IMR-90 (cell line): ENCODE data around the gene SYNGR2. TPM values are rescaled to one million over a fixed set of nuclear protein-coding genes. Genes with fewer than 3 reads are reported as not detected.

ENCODE experiments used
- ATAC-seq: fragments of 200-7000 bp; cut with Tn5 transposase; 2 replicates; pipeline ENCODE4 v1.9.1; 2020; ENCODE audit warnings: low read depth, mild to moderate bottlenecking, moderate library complexity
- BruUV-seq: library from RNA; stranded (reverse); fragments of 400-500 nt; replicated peaks from 2 replicates; lab custom pipeline; 2021; lab: Mats Ljungman, UMichigan
- CTCF ChIA-PET: fragments of 300-600 bp; formaldehyde crosslinking; extraction: SDS; loops from one replicate; lab custom pipeline; 2021; ENCODE audit warnings: antibody characterized with exemption; lab: Yijun Ruan, JAX
- POLR2A ChIA-PET: fragments of 300-600 bp; sonication (Branson Sonifier 250); formaldehyde crosslinking; loops from one replicate; lab custom pipeline; 2022; ENCODE audit warnings: antibody characterized with exemption; ENCODE audit not compliant: unreplicated experiment; lab: Charles Lee
- DNase-seq: peaks from one replicate; pipeline ENCODE4 v3.0.0; 2013
- H2AFZ ChIP-seq: replicated peaks from 2 replicates; pipeline ENCODE3; 2013; ENCODE audit warnings: low read length, mild to moderate bottlenecking; ENCODE audit not compliant: poor library complexity
- H2AK5ac ChIP-seq: 2 replicates; pipeline ENCODE4 v1.6.1; 2013; ENCODE audit warnings: low read depth, low read length, inconsistent platforms
- H2AK9ac ChIP-seq: replicated peaks from 2 replicates; pipeline ENCODE3; 2013; ENCODE audit warnings: mild to moderate bottlenecking, low read depth, low read length, moderate library complexity; ENCODE audit not compliant: poor library complexity
- H2BK120ac ChIP-seq: 2 replicates; pipeline ENCODE4 v1.6.1; 2013; ENCODE audit warnings: low read depth, low read length, inconsistent platforms
- H2BK15ac ChIP-seq: 3 replicates; pipeline ENCODE4 v1.6.1; 2013; ENCODE audit warnings: low read depth, low read length, inconsistent platforms
- H2BK20ac ChIP-seq: 2 replicates; pipeline ENCODE4 v1.6.1; 2013; ENCODE audit warnings: low read depth, mild to moderate bottlenecking, inconsistent platforms, low read length, moderate library complexity
- H2BK5ac ChIP-seq: 2 replicates; pipeline ENCODE4 v1.6.1; 2013; ENCODE audit warnings: mild to moderate bottlenecking, low read depth, low read length, inconsistent platforms; ENCODE audit not compliant: poor library complexity, severe bottlenecking
- H3K14ac ChIP-seq: replicated peaks from 2 replicates; pipeline ENCODE4 v1.6.1; 2013; ENCODE audit warnings: low read depth, low read length, inconsistent platforms
- H3K18ac ChIP-seq: 2 replicates; pipeline ENCODE4 v1.6.1; 2013; ENCODE audit warnings: low read depth, low read length, control low read depth
- H3K23ac ChIP-seq: 2 replicates; pipeline ENCODE4 v1.6.1; 2013; ENCODE audit warnings: low read depth, low read length, inconsistent platforms
- H3K27ac ChIP-seq: 2 replicates; pipeline ENCODE4 v1.5.1; 2013; ENCODE audit warnings: mild to moderate bottlenecking, control low read depth, low read length; ENCODE audit not compliant: insufficient read depth
- H3K27me3 ChIP-seq: 2 replicates; pipeline ENCODE4 v1.6.1; 2013; ENCODE audit warnings: low read length; ENCODE audit not compliant: control insufficient read depth, insufficient read depth
- H3K36me3 ChIP-seq: 2 replicates; pipeline ENCODE4 v1.6.1; 2013; ENCODE audit warnings: low read length, mixed read lengths; ENCODE audit not compliant: control insufficient read depth, insufficient read depth
- H3K4ac ChIP-seq: 2 replicates; pipeline ENCODE4 v1.6.1; 2013; ENCODE audit warnings: low read depth, low read length, inconsistent platforms
- H3K4me1 ChIP-seq: 2 replicates; pipeline ENCODE4 v1.6.1; 2013; ENCODE audit warnings: low read length, mixed read lengths; ENCODE audit not compliant: control insufficient read depth, insufficient read depth
- H3K4me2 ChIP-seq: 2 replicates; pipeline ENCODE4 v1.6.1; 2013; ENCODE audit warnings: low read depth, mild to moderate bottlenecking, control low read depth, low read length, moderate library complexity
- H3K4me3 ChIP-seq: 2 replicates; pipeline ENCODE4 v1.5.1; 2013; ENCODE audit warnings: low read depth, mild to moderate bottlenecking, control low read depth, low read length, moderate library complexity; ENCODE audit not compliant: insufficient read depth
- H3K56ac ChIP-seq: 2 replicates; pipeline ENCODE4 v1.6.1; 2013; ENCODE audit warnings: low read length, inconsistent platforms; ENCODE audit not compliant: insufficient read depth; ENCODE audit errors: extremely low read depth
- H3K79me1 ChIP-seq, 2 experiments: 2 replicates each; pipeline ENCODE4 v1.6.1; 2013; ENCODE audit warnings: low read length in 2 of 2, inconsistent platforms in 1 of 2, low read depth in 1 of 2
- H3K9ac ChIP-seq: 2 replicates; pipeline ENCODE4 v1.6.1; 2013; ENCODE audit warnings: low read depth, low read length, control low read depth
- H3K9me1 ChIP-seq: 2 replicates; pipeline ENCODE4 v1.6.1; 2013; ENCODE audit warnings: low read length, inconsistent platforms; ENCODE audit not compliant: insufficient read depth
- H3K9me3 ChIP-seq: 2 replicates; pipeline ENCODE4 v1.6.1; 2013; ENCODE audit warnings: low read length; ENCODE audit not compliant: control insufficient read depth, insufficient read depth
- H4K20me1 ChIP-seq: 2 replicates; pipeline ENCODE4 v1.6.1; 2013; ENCODE audit warnings: low read length, inconsistent platforms; ENCODE audit not compliant: insufficient read depth
- H4K5ac ChIP-seq: 2 replicates; pipeline ENCODE4 v1.6.1; 2013; ENCODE audit warnings: mild to moderate bottlenecking, low read depth, low read length, control low read depth
- H4K8ac ChIP-seq, 2 experiments: 2 replicates each; pipeline ENCODE4 v1.6.1; 2013; ENCODE audit warnings: low read depth in 2 of 2, low read length in 2 of 2, control low read depth in 1 of 2, inconsistent platforms in 1 of 2
- H4K91ac ChIP-seq: 2 replicates; pipeline ENCODE4 v1.6.1; 2013; ENCODE audit warnings: low read depth, low read length, inconsistent platforms; ENCODE audit not compliant: insufficient read depth
- CEBPB ChIP-seq: IDR thresholded peaks from 2 replicates; pipeline ENCODE4 v1.6.1; 2012; ENCODE audit warnings: low read depth, low read length, improper control_type of control experiment
- FOS ChIP-seq: fragments of 150-350 bp; IDR thresholded peaks from 2 replicates; pipeline ENCODE4 v1.6.1; 2016; ENCODE audit warnings: low read depth, low read length
- MAFK ChIP-seq: IDR thresholded peaks from 2 replicates; pipeline ENCODE4 v1.6.1; 2012; ENCODE audit warnings: low read depth, low read length, improper control_type of control experiment
- MAZ ChIP-seq: IDR thresholded peaks from 2 replicates; pipeline ENCODE4 v1.6.1; 2012; ENCODE audit warnings: low read depth, mild to moderate bottlenecking, low read length, improper control_type of control experiment, moderate library complexity, borderline replicate concordance
- MXI1 ChIP-seq: IDR thresholded peaks from 2 replicates; pipeline ENCODE4 v1.6.1; 2012; ENCODE audit warnings: low read depth, mild to moderate bottlenecking, low read length, moderate library complexity, borderline replicate concordance
- POLR2A ChIP-seq: IDR thresholded peaks from 2 replicates; pipeline ENCODE4 v1.6.1; 2012; ENCODE audit warnings: mild to moderate bottlenecking, low read depth, low read length
- RAD21 ChIP-seq: IDR thresholded peaks from 2 replicates; pipeline ENCODE4 v1.6.1; 2012; ENCODE audit warnings: low read length, improper control_type of control experiment
- RFX5 ChIP-seq: IDR thresholded peaks from 2 replicates; pipeline ENCODE4 v1.8.0; 2012; ENCODE audit warnings: low read depth, mild to moderate bottlenecking, low read length, moderate library complexity
- SMC3 ChIP-seq: fragments of 150-350 bp; IDR thresholded peaks from 2 replicates; pipeline ENCODE4 v1.6.1; 2016; ENCODE audit warnings: low read depth, mild to moderate bottlenecking, antibody characterized with exemption, low read length, moderate library complexity
- WGBS, 2 experiments: methylation state at CpG; one replicate each; pipeline versions ENCODE4 v1.1.5 to v1.1.7; 2013; ENCODE audit warnings: missing lambda C conversion rate in 2 of 2; ENCODE audit not compliant: insufficient read length in 1 of 2; ENCODE audit errors: extremely low coverage in 2 of 2; 5-methylcytosine and 5-hydroxymethylcytosine counted together
- dilution Hi-C: fragments of 300-500 bp; cut with HindIII; formaldehyde crosslinking; loops from one replicate; pipeline ENCODE4 v1.14.3; 2018; ENCODE audit warnings: low sequenced_read_pairs; ENCODE audit not compliant: unreplicated experiment
- in situ Hi-C: fragments of 300-500 bp; cut with MboI; formaldehyde crosslinking; loops from 3 replicates; pipeline ENCODE4 v1.14.3; 2019; ENCODE audit warnings: low sequenced_read_pairs, inconsistent platforms, mixed read lengths
- intact Hi-C: fragments of 100-400 bp; cut with micrococcal nuclease; formaldehyde crosslinking; loops from 2 replicates; pipeline ENCODE4 v1.10.0; 2022
- polyA plus RNA-seq, 3 experiments: library from polyadenylated mRNA; depleted of rRNA; stranded (reverse); fragments of >200 nt; gene quantifications; 2 replicates each; pipeline ENCODE4 v1.2.3, GENCODE V29; 2012; ENCODE audit warnings: low replicate concordance in 1 of 3
- total RNA-seq: library from RNA; depleted of rRNA; stranded (reverse); fragments of >200 nt; gene quantifications from 2 replicates; pipeline ENCODE4 v1.2.3, GENCODE V29; 2012
- TF ChIP-seq, protein P1 (sequence below): conservative IDR thresholded peaks from 2 replicates; pipeline ENCODE4 v1.5.1; 2012; ENCODE audit warnings: mild to moderate bottlenecking, low read depth, low read length, improper control_type of control experiment
- TF ChIP-seq, protein P2 (sequence below): fragments of 150-350 bp; IDR thresholded peaks from 2 replicates; pipeline ENCODE4 v1.6.1; 2017; ENCODE audit warnings: mild to moderate bottlenecking, antibody characterized with exemption, low read length, low read depth

Gene SYNGR2
- total and polyA plus RNA-seq, 2 of the 4 experiments (the other 2 are of a cell fraction): 11.1 to 63.1 TPM

- H2AK9ac ChIP-seq: no peak overlapping the region
- H4K5ac ChIP-seq: no peak overlapping the region
- H4K20me1 ChIP-seq: no peaks in the 10 kb centered on the region; the same call in 1 of the 2 replicates
- no peak overlapping the region for H3K4ac ChIP-seq
- H2AFZ ChIP-seq: peak overlapping the region; percentile 14
- no peak overlapping the region for H4K91ac ChIP-seq
- peak; percentile 21 for ATAC-seq
- H3K36me3 ChIP-seq: no peaks in the 10 kb centered on the region
- no peaks in the 10 kb centered on the region for H3K9me1 ChIP-seq
- H3K27me3 ChIP-seq: peaks cover 84% of the 10 kb centered on the region
- intact Hi-C loops (no loop called here), dilution Hi-C loops (no loop called here), in situ Hi-C loops (no loop called here)
- H3K18ac ChIP-seq: no peak overlapping the region
- DNase-seq: no peak
- CTCF ChIA-PET: no interaction called here
- H2BK5ac ChIP-seq: no peak overlapping the region
- H3K4me2 ChIP-seq: no peak overlapping the region
- POLR2A ChIA-PET: no interaction called here
- H3K9me3 ChIP-seq: no peaks in the 10 kb centered on the region
- H3K79me1 ChIP-seq: no peaks in the 10 kb centered on the region
- no peak overlapping the region for H3K14ac ChIP-seq
- no TSS peak for BruUV-seq
- H2BK120ac ChIP-seq: no peak overlapping the region
- H2BK15ac ChIP-seq: no peak overlapping the region
- no peak overlapping the region for H2BK20ac ChIP-seq
- H3K9ac ChIP-seq: no peak overlapping the region
- peaks cover 2% of the 10 kb centered on the region; the same call in 1 of the 2 replicates for H3K4me1 ChIP-seq
- WGBS, 2 experiments: 19% methylated on average over 34 of the region's 74 CpGs; no CpG with 5 or more reads in 1 of the 2 experiments
- H3K4me3 ChIP-seq: no peak overlapping the region
- no peak for TF ChIP-seq MAFK
- TF ChIP-seq, protein P1, sequence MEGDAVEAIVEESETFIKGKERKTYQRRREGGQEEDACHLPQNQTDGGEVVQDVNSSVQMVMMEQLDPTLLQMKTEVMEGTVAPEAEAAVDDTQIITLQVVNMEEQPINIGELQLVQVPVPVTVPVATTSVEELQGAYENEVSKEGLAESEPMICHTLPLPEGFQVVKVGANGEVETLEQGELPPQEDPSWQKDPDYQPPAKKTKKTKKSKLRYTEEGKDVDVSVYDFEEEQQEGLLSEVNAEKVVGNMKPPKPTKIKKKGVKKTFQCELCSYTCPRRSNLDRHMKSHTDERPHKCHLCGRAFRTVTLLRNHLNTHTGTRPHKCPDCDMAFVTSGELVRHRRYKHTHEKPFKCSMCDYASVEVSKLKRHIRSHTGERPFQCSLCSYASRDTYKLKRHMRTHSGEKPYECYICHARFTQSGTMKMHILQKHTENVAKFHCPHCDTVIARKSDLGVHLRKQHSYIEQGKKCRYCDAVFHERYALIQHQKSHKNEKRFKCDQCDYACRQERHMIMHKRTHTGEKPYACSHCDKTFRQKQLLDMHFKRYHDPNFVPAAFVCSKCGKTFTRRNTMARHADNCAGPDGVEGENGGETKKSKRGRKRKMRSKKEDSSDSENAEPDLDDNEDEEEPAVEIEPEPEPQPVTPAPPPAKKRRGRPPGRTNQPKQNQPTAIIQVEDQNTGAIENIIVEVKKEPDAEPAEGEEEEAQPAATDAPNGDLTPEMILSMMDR: no peak
- TF ChIP-seq, protein P2, sequence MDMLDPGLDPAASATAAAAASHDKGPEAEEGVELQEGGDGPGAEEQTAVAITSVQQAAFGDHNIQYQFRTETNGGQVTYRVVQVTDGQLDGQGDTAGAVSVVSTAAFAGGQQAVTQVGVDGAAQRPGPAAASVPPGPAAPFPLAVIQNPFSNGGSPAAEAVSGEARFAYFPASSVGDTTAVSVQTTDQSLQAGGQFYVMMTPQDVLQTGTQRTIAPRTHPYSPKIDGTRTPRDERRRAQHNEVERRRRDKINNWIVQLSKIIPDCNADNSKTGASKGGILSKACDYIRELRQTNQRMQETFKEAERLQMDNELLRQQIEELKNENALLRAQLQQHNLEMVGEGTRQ: no peak
- TF ChIP-seq MXI1: no peak
- TF ChIP-seq SMC3: no peak
- TF ChIP-seq FOS: no peak
- no peak for TF ChIP-seq CEBPB
- no peak for TF ChIP-seq RFX5
- TF ChIP-seq RAD21: no peak
- TF ChIP-seq MAZ: no peak
- TF ChIP-seq POLR2A: no peak
- H2AK5ac ChIP-seq: no peak overlapping the region
- no peak overlapping the region for H3K23ac ChIP-seq
- no peak overlapping the region for H3K56ac ChIP-seq
- no peak overlapping the region for H4K8ac ChIP-seq
- H3K27ac ChIP-seq: no peak overlapping the region
Measured at GRCh38 chr17:78131172-78132083, 37.0 kb upstream of the SYNGR2 start.
